ENCODE measurements around the gene CAPN2.

The CAPN2 gene

GRCh38 chr1:223691121-223691520 is 21.2 kb upstream of the CAPN2 start:
- TF ChIP-seq SUZ12 (IDR thresholded peaks at IDR 0.05; ENCODE audit: extremely low read depth, insufficient read depth, insufficient read length): no peak
- TF ChIP-seq YY1 (IDR thresholded peaks at IDR 0.05; ENCODE audit: insufficient read depth, insufficient read length): no peak
- no peak for TF ChIP-seq ZNF274 (IDR thresholded peaks at IDR 0.05; ENCODE audit: low read depth, low read length)
- Histone ChIP-seq H3K9me3 (ENCODE audit: insufficient read depth, low read length) (no peaks in the 10 kb centered on the region), H3K27me3 (ENCODE audit: insufficient read depth, insufficient read length) (no peaks in the 10 kb centered on the region), H3K36me3 (ENCODE audit: insufficient read depth, insufficient read length, low read length) (no peaks in the 10 kb centered on the region), H3K9ac (ENCODE audit: insufficient read length, low read depth) (no peak overlapping the region), H3K4me3 (ENCODE audit: insufficient read length, low read depth) (no peak overlapping the region), H3K4me1 (ENCODE audit: insufficient read depth, insufficient read length) (no peaks in the 10 kb centered on the region)
- DNase-seq (ENCODE audit: low read depth, low spot score): no peak

- TF ChIP-seq ZNF274 (IDR thresholded peaks at IDR 0.05; ENCODE audit: low read depth, low read length) (no peak), SUZ12 (IDR thresholded peaks at IDR 0.05; ENCODE audit: extremely low read depth, insufficient read depth, insufficient read length) (no peak), YY1 (IDR thresholded peaks at IDR 0.05; ENCODE audit: insufficient read depth, insufficient read length) (no peak)
- Histone ChIP-seq H3K4me3 (ENCODE audit: insufficient read length, low read depth) (no peak overlapping the region), H3K27me3 (ENCODE audit: insufficient read depth, insufficient read length) (no peaks in the 10 kb centered on the region), H3K9ac (ENCODE audit: insufficient read length, low read depth) (no peak overlapping the region), H3K4me1 (ENCODE audit: insufficient read depth, insufficient read length) (peaks cover 2% of the 10 kb centered on the region), H3K9me3 (ENCODE audit: insufficient read depth, low read length) (no peaks in the 10 kb centered on the region), H3K36me3 (ENCODE audit: insufficient read depth, insufficient read length, low read length) (no peaks in the 10 kb centered on the region)
- DNase-seq (ENCODE audit: low read depth, low spot score): no peak
These were observed 17.3 kb upstream of the CAPN2 start for GRCh38 chr1:223695014-223695548.

- Histone ChIP-seq H3K36me3 (ENCODE audit: insufficient read depth, insufficient read length, low read length) (no peaks in the 10 kb centered on the region), H3K4me1 (ENCODE audit: insufficient read depth, insufficient read length) (peaks cover 6% of the 10 kb centered on the region), H3K9me3 (ENCODE audit: insufficient read depth, low read length) (no peaks in the 10 kb centered on the region), H3K4me3 (ENCODE audit: insufficient read length, low read depth) (no peak overlapping the region), H3K9ac (ENCODE audit: insufficient read length, low read depth) (no peak overlapping the region), H3K27me3 (ENCODE audit: insufficient read depth, insufficient read length) (no peaks in the 10 kb centered on the region)
- no peak for DNase-seq (ENCODE audit: low read depth, low spot score)
- TF ChIP-seq SUZ12 (IDR thresholded peaks at IDR 0.05; ENCODE audit: extremely low read depth, insufficient read depth, insufficient read length) (no peak), YY1 (IDR thresholded peaks at IDR 0.05; ENCODE audit: insufficient read depth, insufficient read length) (no peak), ZNF274 (IDR thresholded peaks at IDR 0.05; ENCODE audit: low read depth, low read length) (no peak)
These were observed 16.4 kb upstream of the CAPN2 start for GRCh38 chr1:223695941-223696340.

GRCh38 chr1:223700388-223700918 is 11.9 kb upstream of the CAPN2 start:
- no peak for DNase-seq (ENCODE audit: low read depth, low spot score)
- Histone ChIP-seq H3K9me3 (ENCODE audit: insufficient read depth, low read length) (no peaks in the 10 kb centered on the region), H3K4me3 (ENCODE audit: insufficient read length, low read depth) (no peak overlapping the region), H3K27me3 (ENCODE audit: insufficient read depth, insufficient read length) (no peaks in the 10 kb centered on the region), H3K9ac (ENCODE audit: insufficient read length, low read depth) (no peak overlapping the region), H3K4me1 (ENCODE audit: insufficient read depth, insufficient read length) (peaks cover 13% of the 10 kb centered on the region), H3K36me3 (ENCODE audit: insufficient read depth, insufficient read length, low read length) (no peaks in the 10 kb centered on the region)
- no peak for TF ChIP-seq SUZ12 (IDR thresholded peaks at IDR 0.05; ENCODE audit: extremely low read depth, insufficient read depth, insufficient read length)
- TF ChIP-seq YY1 (IDR thresholded peaks at IDR 0.05; ENCODE audit: insufficient read depth, insufficient read length): no peak
- TF ChIP-seq ZNF274 (IDR thresholded peaks at IDR 0.05; ENCODE audit: low read depth, low read length): no peak

GRCh38 chr1:223700942-223701637 is 11.2 kb upstream of the CAPN2 start:
- peak; percentile 75 for DNase-seq (ENCODE audit: low read depth, low spot score)
- Histone ChIP-seq H3K27me3 (ENCODE audit: insufficient read depth, insufficient read length) (no peaks in the 10 kb centered on the region), H3K36me3 (ENCODE audit: insufficient read depth, insufficient read length, low read length) (no peaks in the 10 kb centered on the region), H3K9ac (ENCODE audit: insufficient read length, low read depth) (no peak overlapping the region), H3K9me3 (ENCODE audit: insufficient read depth, low read length) (no peaks in the 10 kb centered on the region), H3K4me3 (ENCODE audit: insufficient read length, low read depth) (no peak overlapping the region), H3K4me1 (ENCODE audit: insufficient read depth, insufficient read length) (peaks cover 13% of the 10 kb centered on the region)
- TF ChIP-seq SUZ12 (IDR thresholded peaks at IDR 0.05; ENCODE audit: extremely low read depth, insufficient read depth, insufficient read length) (no peak), ZNF274 (IDR thresholded peaks at IDR 0.05; ENCODE audit: low read depth, low read length) (no peak), YY1 (IDR thresholded peaks at IDR 0.05; ENCODE audit: insufficient read depth, insufficient read length) (no peak)

- Histone ChIP-seq H3K4me1 (ENCODE audit: insufficient read depth, insufficient read length) (peaks cover 13% of the 10 kb centered on the region), H3K9me3 (ENCODE audit: insufficient read depth, low read length) (no peaks in the 10 kb centered on the region), H3K27me3 (ENCODE audit: insufficient read depth, insufficient read length) (no peaks in the 10 kb centered on the region), H3K4me3 (ENCODE audit: insufficient read length, low read depth) (no peak overlapping the region), H3K36me3 (ENCODE audit: insufficient read depth, insufficient read length, low read length) (no peaks in the 10 kb centered on the region), H3K9ac (ENCODE audit: insufficient read length, low read depth) (no peak overlapping the region)
- no peak for TF ChIP-seq SUZ12 (IDR thresholded peaks at IDR 0.05; ENCODE audit: extremely low read depth, insufficient read depth, insufficient read length)
- TF ChIP-seq ZNF274 (IDR thresholded peaks at IDR 0.05; ENCODE audit: low read depth, low read length): no peak
- no peak for TF ChIP-seq YY1 (IDR thresholded peaks at IDR 0.05; ENCODE audit: insufficient read depth, insufficient read length)
- DNase-seq (ENCODE audit: low read depth, low spot score): no peak
These were observed 9.3 kb upstream of the CAPN2 start for GRCh38 chr1:223702735-223703667.

GRCh38 chr1:223703668-223704013 is 8.7 kb upstream of the CAPN2 start:
- no peak for TF ChIP-seq YY1 (IDR thresholded peaks at IDR 0.05; ENCODE audit: insufficient read depth, insufficient read length)
- no peak for TF ChIP-seq ZNF274 (IDR thresholded peaks at IDR 0.05; ENCODE audit: low read depth, low read length)
- no peak for TF ChIP-seq SUZ12 (IDR thresholded peaks at IDR 0.05; ENCODE audit: extremely low read depth, insufficient read depth, insufficient read length)
- Histone ChIP-seq H3K4me3 (ENCODE audit: insufficient read length, low read depth) (no peak overlapping the region), H3K4me1 (ENCODE audit: insufficient read depth, insufficient read length) (peaks cover 13% of the 10 kb centered on the region), H3K9ac (ENCODE audit: insufficient read length, low read depth) (no peak overlapping the region), H3K9me3 (ENCODE audit: insufficient read depth, low read length) (no peaks in the 10 kb centered on the region), H3K36me3 (ENCODE audit: insufficient read depth, insufficient read length, low read length) (no peaks in the 10 kb centered on the region), H3K27me3 (ENCODE audit: insufficient read depth, insufficient read length) (no peaks in the 10 kb centered on the region)
- no peak for DNase-seq (ENCODE audit: low read depth, low spot score)

Data from NT2/D1 (cell line).